ENCODE results near the gene PNKD.

The PNKD gene

DNA sequence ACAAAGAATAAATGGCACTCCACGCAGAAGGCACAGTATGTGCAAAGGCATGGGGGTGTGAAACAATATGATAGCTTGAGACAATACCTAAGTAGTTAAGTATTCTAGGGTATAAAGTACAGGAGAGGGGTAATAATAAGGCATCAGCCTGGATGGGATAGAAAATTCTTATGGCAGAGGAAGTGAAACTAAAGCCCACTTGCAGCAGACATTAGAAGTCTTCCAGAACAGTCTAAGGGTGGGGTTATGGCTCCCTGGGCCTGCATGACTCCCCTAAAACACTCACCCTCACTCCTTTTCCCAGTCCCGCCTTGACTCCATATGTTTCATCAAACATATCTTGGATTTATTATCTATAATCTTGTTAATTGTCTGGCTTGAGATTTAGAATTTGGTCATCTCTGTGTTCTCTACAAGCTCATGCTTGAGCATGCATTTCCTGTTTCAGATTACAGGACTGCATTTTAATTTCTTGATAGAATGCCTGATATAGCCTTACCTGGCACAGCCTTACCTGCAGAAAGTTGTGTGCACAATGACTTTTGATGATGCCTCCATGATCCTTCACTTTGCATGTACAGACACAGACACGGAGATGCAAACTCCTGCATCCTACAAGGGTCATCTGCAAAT is 50.5 kb downstream of the PNKD start:
- DNase-seq: no peak

DNA sequence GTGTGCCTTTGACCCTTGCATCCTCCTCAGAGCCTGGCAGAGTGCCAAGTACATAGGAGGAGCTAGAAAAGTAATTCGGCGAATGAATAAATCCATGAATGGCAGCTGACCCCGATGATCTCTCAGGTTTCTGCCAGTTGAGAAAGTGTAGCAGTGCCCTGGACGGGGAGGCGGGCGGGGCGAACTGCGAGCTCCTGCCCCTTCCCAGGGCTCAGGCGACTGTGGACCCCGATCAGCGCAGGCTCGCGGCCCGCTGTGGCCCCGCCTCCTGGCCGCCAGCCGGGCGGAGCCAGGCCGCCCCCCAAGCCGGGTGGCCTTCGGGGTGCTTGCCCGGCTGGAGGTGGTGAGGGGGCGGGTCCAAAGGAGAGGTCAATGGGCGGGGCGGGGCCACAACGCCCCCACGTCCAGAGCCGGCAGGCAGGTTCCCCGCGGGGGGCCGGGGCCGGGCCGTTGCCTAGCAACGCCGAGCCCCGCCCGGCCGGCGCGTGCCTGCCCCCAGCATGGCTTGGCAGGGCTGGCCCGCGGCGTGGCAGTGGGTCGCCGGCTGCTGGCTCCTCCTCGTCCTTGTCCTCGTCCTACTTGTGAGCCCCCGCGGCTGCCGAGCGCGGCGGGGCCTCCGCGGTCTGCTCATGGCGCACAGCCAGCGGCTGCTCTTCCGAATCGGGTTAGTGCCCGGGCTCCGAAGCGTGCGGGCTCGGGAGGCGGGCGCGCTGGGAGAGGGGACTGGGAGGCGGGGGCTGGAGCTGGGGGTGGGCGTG is 52.6 kb downstream of the PNKD start:
- peak; percentile 44 for DNase-seq

DNA sequence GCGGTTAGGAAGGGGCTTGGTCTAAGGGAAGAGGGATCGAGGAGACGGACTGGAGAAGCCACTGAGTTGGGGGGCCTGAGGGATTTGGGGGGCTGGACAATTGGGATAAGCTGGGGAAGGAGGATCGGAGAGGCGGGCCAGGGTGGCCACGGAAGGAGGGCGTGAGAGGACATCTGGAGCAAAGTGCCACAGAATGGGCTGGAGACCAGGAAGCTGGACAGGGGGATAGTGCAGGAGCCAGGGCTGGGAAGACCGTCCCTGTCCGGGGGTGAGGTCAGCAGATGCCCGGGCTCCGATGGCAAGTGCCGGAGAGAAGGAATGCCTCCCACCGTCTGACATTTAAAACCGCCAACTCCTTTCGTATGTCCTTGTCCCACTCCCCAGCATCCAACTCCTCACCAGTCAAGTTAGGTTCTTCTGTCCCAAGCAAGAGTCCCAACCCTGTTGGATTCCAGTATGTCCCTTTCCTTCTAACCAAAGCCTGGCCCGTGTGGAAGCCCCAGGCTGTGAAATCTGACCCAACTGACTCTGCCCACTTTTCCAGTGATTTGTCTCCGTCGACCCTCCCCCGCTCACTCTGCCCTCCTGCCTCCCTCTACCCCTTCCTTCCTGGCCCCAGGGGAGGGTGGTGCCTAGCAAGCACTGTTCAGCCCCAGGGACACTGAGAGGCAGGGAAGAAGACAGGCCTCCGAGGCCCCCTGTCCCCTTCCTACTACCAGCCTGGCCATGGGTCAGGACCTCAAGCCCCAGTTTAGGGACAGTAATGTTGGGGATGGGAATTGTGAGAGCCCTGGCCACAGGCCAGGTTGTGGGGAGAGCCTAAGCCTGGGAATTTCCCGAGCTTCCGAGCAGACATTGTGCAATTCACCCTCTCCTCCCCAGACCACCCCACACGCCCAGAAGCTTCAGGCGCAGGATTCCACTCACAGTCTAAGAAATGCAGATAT is 53.5 kb downstream of the PNKD start:
- DNase-seq: no peak

DNA sequence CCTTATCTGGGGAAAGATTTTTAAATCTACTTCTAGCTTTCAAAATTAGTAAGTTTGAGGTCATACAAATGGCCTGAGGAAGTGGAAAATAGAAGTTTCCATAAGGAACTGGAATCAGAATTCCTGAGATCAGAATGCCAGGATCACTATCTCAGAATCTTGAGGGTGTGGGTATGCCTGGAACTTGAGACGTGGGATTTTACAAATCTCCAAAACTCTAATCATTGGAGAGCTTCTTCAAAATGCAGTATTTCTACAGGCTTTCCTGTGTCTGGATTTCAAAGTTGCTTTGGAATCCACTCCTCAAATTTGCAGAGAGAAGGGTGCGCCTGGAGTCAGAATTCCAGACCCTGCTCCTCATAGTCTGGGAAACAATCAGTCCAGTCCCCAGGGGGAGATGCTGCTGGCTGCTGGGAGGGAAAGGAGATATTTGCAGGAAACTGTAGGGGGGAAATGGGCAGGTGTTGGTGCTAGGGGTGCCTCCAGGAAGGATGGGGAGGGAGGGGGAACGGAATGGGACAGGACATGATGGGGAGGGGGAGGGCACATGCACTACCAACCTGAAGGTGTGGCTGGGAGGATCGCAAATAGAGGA is 55.3 kb downstream of the PNKD start:
- DNase-seq: no peak

DNA sequence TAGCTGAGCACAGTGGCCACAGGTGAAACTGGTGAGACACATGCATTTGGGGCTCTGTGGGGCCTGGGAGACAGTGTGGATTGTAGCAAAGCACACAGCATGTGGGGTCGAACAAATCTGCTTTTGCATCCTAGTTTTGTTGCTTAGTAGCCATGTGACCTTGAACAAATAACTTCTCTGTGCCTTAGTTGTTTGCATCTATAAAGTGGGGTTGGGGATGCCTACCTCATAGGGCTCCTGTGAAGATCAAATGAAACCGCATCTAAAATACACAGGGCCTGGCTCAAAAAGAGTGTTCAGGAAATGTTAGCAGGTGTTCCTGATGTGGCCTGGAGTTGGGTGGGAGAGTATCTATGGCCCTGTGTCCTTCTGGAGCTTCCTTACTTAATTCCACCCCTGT is 56.0 kb downstream of the PNKD start:
- DNase-seq: no peak

DNA sequence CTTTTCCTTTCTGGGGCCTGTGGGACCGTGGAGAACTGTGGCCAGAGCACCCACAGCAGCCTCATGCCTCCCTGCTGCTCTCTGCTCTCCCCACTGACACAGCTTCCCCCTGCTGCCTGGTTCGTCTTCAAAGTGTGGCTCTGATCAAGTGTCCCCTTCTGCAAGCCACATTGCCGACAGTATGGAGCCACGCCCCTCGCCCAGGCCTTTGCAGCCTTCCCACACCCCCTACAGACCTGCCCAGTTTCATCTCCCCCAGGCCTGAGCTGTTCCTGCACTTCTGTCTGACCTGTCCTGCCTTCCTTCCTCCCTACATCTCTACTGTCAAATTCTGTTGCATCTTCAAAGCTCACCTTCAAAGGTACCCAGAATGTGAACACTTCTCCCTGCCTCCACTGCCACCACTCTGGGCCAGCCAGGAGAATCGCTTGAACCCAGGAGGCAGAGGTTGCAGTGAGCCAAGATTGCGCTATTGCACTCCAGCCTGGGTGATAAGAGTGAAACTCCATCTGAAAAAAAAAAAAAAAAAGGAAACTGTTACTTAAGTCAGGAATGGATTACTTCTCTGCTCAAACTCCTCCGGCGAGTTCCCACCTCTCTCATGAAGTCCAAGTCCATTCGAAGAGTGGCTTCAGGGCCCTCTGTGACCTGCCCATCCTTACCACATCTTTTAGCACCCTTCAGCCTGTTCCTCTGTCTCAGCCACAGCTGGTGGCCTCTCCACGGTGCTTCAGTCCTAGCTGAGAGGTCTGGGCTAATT is 57.3 kb downstream of the PNKD start:
- DNase-seq: no peak

DNA sequence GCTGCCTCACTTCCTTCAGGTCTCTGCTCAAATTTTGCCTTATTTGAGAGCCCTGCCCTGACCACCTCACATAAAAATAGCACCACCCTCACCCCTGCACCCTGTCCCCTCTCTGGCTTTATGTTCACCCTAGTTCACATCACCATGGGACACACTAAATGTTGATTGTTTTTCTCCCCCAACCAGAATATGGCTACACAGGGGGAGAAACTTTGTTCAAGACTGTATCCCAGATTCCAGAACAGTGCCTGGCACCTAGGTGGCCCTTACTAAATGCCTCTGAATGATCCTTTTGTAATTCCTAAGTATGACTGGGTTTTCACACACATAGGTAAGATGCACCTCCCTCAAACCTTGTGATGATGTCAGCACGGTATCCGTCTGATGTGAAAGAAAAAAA is 58.0 kb downstream of the PNKD start:
- DNase-seq: no peak

DNA sequence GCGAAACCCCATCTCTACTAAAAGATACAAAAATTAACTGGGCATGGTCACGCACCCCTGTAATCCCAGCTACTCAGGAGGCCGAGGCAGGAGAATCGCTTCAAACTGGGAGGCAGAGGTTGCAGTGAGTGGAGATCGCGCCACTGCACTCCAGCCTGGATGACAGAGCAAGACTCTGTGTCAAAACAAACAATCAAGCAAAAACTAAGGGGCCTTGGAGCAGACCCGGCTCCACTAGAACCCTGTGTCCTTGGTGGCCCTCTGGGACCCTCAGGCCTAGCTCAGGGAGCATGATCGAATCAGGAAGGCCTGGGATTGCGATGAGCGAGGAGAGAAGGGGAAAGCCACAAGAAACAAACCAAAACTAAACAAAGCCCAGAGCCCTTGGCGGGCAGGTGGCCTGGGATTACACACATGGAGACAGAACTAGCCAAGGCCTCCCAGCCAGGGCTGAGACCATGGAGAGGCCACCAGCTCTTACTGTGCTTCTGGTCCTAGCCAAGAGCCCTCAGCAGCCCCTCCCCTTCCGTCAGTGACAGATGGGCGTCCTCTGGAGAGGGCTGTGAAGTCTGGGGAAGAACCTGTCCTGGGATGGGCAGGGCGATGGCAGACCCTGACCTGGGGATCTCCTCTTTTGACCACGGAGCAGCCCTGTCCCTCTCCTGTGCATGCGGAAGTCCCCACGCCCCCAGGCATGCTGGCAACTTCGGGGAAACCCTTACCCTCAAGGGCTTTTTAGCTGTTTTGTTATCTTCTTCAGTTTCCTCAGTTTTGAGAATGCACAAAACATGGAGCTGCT is 58.9 kb downstream of the PNKD start:
- DNase-seq: no peak

DNA sequence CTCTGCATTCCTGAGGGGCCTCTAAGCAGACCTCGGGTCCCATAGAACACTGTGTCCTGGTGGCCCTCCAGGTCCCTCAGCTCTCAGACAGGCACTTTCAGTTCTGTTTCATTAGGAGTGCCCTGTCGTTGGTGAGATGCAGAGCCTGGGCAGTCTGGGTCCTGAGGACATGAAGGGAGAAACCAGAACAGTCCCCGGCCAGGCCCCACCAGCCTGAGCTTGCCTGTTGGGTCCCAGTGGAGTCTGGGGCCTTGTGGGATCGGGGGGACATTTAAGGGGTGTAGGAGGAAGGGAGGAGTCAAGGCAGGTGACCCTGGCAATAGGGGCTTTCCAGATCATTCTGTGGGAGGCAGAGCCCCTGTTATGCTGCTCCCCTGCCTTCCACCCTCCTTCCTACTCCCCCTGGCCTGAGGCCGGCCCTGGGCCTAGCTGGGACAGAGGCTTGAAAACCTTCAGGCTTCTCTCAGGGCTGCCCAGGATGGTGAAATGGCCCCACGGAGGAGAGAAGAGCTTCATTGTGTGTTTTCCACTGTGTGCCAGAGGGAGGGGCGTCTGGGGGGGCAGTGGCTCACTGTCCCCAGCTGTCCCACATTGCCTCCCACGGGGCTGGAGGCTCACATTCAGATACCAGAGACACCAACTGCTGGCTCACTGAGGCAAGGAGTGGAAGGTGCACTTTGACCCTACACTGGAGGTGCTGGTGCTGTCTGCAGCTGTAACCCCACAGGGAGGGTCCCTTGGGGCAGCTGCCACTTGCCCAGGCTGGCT is 59.7 kb downstream of the PNKD start:
- DNase-seq: no peak

DNA sequence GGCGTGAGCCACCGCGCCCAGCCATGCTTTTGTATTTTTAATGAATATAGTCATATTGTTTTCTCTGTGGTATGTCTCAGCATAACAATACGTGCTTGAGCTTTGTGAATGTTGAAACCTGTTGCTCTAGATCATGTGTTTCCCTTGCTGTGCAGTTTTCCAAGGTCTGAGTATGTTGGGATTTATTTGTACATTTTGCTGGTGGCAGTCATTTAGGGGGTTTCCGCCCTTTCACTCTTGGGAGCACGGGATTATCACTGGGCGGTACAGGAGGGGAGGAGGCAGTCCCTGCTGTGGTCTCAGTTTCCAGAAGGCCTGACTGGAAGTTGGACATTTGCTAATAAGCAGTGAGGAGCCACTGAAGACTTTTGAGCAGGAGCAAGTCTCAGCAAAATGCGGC is 61.4 kb downstream of the PNKD start:
- DNase-seq: no peak

DNA sequence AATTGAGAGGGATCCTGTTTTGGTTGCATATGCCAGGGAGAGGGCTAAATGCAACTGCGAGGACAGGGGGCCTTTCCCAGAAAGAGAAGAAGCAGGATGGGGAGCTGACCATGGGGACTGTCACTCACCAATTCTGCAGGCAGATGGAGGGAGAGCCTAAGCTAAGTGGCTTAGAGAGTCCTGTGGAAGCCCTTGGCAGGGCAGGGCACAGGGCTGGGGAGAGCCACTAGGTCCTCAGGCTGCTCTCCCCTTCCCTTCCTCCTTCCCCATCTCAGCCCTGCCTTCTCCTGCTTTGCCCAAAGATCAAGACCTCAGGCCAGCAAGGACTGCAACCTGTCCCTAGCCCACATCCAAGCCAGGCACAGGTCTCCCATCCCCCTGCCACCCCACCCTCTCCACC is 62.0 kb downstream of the PNKD start:
- no peak for DNase-seq

DNA sequence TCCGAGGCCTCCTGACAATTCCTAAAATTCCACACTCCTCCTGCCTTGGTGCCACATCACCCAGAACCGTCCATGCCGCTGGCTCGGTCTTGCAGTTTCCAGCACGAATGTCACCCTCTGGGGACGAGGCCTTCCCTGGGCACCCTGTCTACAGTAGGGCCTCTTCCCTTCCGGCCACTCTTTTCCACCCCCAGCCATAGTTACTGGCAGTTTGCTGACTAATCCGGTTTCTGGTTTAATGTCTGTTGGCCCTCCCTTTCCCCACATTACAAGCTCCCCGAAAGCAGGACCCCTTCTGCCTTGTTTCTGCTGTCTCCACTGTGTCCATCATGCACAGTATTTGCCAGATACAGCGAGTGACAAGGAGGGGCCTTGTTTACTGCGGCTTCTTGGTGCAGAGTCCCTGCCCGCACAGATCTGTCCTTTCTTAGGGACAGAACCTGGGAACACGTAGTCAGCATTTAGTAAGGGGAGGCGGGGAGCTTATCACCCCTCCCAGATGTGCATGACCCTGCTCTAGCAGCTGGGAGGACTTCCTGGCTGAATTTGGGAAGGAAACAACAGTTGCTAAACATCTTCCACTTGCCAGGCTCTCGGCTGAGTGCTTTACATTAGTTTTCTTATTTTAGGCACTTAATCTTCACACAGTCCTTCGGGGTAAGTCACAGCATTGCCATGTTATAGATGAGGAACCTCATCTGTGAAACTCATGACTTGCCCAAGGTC is 62.8 kb downstream of the PNKD start:
- DNase-seq: no peak

DNA sequence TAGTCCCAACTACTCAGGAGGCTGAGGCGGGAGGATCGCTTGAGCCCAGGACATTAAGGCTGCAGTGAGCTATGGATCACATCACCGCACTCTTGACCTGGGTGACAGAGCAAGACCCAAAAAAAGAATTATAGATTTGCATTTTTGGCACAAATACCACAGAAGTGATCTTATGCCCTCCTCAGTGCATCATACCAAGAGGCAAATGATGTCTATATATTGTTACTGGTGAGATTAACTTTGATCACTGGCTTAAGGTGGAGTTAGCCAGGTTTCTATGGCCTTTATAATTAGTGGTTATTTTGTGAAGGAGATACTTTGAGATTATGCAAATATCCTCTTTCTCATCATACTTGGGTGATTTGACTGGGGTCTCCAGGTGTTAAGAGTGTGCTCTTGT is 64.2 kb downstream of the PNKD start:
- no peak for DNase-seq

DNA sequence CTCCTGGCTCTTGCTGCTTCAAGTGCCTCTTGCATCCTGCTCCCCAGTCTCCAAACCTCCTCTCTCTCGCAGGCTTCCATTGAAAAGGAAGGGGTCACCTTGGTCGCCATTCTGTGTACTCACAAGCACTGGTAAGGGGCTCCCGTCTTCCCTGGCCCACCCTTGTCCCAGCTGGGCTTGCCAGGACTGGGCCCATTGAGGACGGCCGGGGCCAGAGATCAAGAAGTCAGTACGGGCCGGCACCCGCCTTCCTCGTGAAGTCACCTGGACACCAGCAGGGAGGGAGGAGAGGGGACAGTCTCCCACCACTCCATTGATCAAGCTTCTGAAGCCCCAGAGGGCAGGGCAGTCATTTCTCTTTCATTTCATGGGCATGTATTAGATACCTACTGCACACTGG is 70.3 kb downstream of the PNKD start:
- no peak for DNase-seq

DNA sequence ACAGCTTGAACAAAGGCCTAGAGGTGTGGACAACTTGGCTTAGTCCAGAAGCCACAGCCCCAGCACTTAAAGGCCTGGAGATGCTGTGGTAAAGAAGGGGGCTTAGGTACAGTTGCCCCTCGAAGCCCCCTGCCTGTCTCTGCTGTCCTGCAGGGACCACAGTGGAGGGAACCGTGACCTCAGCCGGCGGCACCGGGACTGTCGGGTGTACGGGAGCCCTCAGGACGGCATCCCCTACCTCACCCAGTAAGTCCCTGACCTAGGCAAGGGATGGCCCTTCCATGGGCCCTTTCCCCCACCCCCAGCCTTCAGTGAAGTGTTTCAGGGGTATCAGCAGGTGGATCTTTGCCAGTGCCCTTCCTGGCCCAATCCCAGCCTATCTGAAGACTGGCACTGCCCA is 71.1 kb downstream of the PNKD start:
- no peak for DNase-seq

DNA sequence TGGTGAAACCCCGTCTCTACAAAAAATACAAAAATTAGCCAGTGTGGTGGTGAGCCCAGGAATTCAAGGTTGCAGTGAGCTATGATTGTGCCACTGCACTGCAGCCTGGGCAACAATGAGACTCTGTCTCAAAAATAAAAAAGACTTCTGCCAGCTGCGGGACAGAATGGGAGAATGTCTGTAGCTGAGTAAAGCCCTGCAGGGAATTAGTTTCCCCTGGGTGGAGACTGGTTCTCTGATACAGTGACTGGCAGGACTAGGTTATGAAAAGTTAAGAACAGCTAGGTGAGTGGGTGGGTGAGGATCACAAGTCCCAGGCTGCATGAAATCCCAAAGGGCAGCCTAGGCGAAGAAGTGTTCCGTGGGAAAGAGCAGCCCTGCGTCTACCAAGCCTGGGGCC is 72.5 kb downstream of the PNKD start:
- no peak for DNase-seq

DNA sequence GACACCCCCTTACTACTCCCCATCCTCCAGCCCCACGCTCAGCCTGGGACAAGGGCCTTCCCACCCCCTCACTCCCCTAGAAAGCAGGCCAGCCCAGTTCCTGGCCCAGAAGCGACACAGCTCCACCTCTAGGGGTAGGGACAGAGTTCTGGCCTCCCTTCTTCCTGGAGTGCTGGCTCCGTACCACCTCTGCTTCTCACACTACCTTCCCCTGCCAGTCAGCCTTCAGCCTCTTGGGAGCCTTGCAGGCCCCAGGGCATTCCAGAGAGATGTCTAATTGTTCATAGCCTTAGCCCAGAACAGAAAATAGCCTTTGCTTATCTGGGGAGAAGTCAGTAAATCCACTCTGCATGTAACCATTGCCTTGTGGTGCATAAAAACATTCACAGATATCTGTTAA is 73.3 kb downstream of the PNKD start:
- no peak for DNase-seq

DNA sequence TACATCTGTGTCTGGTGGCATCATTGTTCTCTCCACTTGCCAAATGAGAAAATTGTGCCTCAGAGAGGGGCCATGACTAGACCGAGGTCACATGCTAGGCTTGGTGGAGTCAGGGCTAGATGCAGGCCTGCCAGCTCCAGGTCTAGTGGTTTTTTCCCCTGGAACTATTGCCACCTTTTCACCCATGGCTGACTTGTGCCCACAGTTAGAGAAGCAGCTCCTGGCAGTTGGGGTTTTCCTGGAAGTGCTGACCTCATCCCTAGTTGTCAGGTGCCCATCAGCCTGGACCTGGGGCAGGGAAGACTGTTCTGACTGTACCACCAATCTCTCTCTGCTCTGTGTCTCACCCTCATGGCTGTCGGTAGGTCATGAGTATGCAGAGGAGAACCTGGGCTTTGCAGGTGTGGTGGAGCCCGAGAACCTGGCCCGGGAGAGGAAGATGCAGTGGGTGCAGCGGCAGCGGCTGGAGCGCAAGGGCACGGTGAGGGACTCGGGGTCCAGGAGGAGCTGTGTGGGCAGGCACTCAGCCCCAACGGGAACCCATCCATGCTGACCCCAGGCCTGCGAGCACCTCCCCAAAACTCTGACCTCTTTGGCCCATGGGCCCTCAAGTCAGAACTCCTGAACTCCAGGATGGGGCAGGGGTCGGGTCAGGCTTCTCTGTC is 73.9 kb downstream of the PNKD start:
- DNase-seq: no peak

DNA sequence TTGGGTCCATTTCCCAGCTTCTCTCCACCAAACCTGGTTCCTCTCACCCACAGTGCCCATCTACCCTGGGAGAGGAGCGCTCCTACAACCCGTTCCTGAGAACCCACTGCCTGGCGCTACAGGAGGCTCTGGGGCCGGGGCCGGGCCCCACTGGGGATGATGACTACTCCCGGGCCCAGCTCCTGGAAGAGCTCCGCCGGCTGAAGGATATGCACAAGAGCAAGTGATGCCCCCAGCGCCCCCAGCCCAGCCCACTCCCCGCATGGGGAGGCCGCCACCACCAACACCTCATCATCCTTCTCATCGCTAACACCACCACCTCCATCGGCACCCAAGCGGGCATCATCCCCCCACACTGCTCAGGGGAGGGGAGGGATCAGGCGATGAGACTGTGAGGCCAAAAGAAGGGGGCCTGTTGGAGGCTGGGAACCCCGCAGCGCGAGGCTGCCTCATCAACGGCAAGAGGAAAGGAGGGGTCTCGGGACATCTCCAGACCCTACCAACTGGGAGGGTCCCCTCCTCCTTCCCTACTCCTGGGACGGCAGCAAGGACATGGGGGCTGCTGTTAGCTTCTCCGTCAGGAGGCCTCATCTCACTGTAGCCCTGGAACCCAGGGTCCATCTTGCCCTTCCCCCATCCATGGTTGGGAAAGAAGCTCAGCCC is 74.6 kb downstream of the PNKD start:
- no peak for DNase-seq

All from activated CD8-positive, alpha-beta memory T cell treated with anti-CD3 and anti-CD28 coated beads, Interleukin-2, amount 50 U/mL, for 4 hours (primary cell).